Stimulated activated naive CD8-positive, alpha-beta T cell treated with anti-CD3 and anti-CD28 coated beads, Interleukin-15, Interleukin-2, amounts not matched to agents 100 U/mL and 50 U/mL, for 24 hours (primary cell): ENCODE results near the gene PPP1R13B.

Experiments
- ATAC-seq: fragments of 150-1000 bp; cut with Tn5 transposase; one replicate; pipeline ENCODE4 v1.10.0; 2021
- DNase-seq: peaks from one replicate; pipeline ENCODE4 v3.0.0; 2021

The PPP1R13B gene

GRCh38 chr14:103836976-103837725 is 10.2 kb downstream of the PPP1R13B start:
- DNase-seq, result no peak
- no peak for ATAC-seq

GRCh38 chr14:103834956-103835355 is 12.4 kb downstream of the PPP1R13B start:
- DNase-seq, result no peak
- ATAC-seq, result no peak

- no peak for ATAC-seq
- DNase-seq, result no peak
These were observed 13.7 kb downstream of the PPP1R13B start for GRCh38 chr14:103833711-103834110.

GRCh38 chr14:103832046-103832445 is 15.3 kb downstream of the PPP1R13B start:
- DNase-seq (no peak), ATAC-seq (no peak)

GRCh38 chr14:103830511-103831270 is 16.7 kb downstream of the PPP1R13B start:
- ATAC-seq (no peak), DNase-seq (no peak)

- ATAC-seq, result no peak
- DNase-seq, result peak; percentile 26
These were observed 18.9 kb downstream of the PPP1R13B start for GRCh38 chr14:103828315-103828967.

- DNase-seq (no peak), ATAC-seq (no peak)
These were observed 22.3 kb downstream of the PPP1R13B start for GRCh38 chr14:103825101-103825500.

GRCh38 chr14:103820908-103821307 is 26.5 kb downstream of the PPP1R13B start:
- DNase-seq, result no peak
- no peak for ATAC-seq

- DNase-seq (no peak), ATAC-seq (no peak)
These were observed 27.0 kb downstream of the PPP1R13B start for GRCh38 chr14:103820382-103820781.

- no peak for ATAC-seq
- no peak for DNase-seq
These were observed 27.7 kb downstream of the PPP1R13B start for GRCh38 chr14:103819503-103820307.

- no peak for DNase-seq
- no peak for ATAC-seq
These were observed 28.5 kb downstream of the PPP1R13B start for GRCh38 chr14:103818870-103819269.

- no peak for DNase-seq
These were observed 29.0 kb downstream of the PPP1R13B start for GRCh38 chr14:103818422-103818821.

GRCh38 chr14:103817595-103817994 is 29.8 kb downstream of the PPP1R13B start:
- DNase-seq (no peak), ATAC-seq (no peak)

More at GRCh38 chr14:103818422-103818821, 29.0 kb downstream of the PPP1R13B start:
- no peak for ATAC-seq

- no peak for DNase-seq
- no peak for ATAC-seq
These were observed 30.4 kb downstream of the PPP1R13B start for GRCh38 chr14:103816991-103817390.

GRCh38 chr14:103815253-103815652 is 32.1 kb downstream of the PPP1R13B start:
- ATAC-seq (no peak), DNase-seq (no peak)

- DNase-seq (no peak), ATAC-seq (no peak)
These were observed 36.2 kb downstream of the PPP1R13B start for GRCh38 chr14:103811189-103811588.

- ATAC-seq, result peak; percentile 78
- DNase-seq, result peak; percentile 78
These were observed 38.9 kb downstream of the PPP1R13B start for GRCh38 chr14:103808403-103809001.

- DNase-seq, result no peak
- ATAC-seq, result peak; percentile 55
These were observed 40.6 kb downstream of the PPP1R13B start for GRCh38 chr14:103806805-103807204.

GRCh38 chr14:103805708-103806107 is 41.7 kb downstream of the PPP1R13B start:
- ATAC-seq, result no peak
- no peak for DNase-seq

GRCh38 chr14:103803661-103804060 is 43.7 kb downstream of the PPP1R13B start:
- ATAC-seq (no peak), DNase-seq (no peak)

GRCh38 chr14:103802356-103802755 is 45.0 kb downstream of the PPP1R13B start:
- ATAC-seq, result no peak
- no peak for DNase-seq

GRCh38 chr14:103801459-103801858 is 45.9 kb downstream of the PPP1R13B start:
- no peak for ATAC-seq
- DNase-seq, result no peak
